Islet precursor cell (in vitro differentiated cells): ENCODE results near the gene PADI6.
A peak's percentile ranks its signal among the peaks of the same experiment; 100 is the strongest.

Experiments used
- DNase-seq: peaks from one replicate; pipeline ENCODE4 v3.0.0-alpha.2; 2018

PADI6 gene

DNA sequence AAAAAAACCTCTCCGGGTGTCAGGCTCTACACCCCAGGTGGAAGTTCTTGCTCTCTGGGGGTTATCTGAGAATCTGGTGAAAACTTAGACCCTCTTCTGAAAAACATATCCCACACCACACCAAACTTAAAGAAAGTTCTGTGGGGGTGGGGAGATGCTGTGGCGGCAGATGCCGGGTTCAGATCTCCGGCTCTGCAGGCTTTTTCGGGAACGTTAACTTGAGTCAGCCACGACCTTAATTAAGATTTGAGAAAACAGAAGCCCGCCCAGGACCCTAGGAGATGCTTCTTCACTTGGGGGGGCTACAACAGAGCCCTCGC is 65.2 kb downstream of the PADI6 start:
- DNase-seq = no peak

DNA sequence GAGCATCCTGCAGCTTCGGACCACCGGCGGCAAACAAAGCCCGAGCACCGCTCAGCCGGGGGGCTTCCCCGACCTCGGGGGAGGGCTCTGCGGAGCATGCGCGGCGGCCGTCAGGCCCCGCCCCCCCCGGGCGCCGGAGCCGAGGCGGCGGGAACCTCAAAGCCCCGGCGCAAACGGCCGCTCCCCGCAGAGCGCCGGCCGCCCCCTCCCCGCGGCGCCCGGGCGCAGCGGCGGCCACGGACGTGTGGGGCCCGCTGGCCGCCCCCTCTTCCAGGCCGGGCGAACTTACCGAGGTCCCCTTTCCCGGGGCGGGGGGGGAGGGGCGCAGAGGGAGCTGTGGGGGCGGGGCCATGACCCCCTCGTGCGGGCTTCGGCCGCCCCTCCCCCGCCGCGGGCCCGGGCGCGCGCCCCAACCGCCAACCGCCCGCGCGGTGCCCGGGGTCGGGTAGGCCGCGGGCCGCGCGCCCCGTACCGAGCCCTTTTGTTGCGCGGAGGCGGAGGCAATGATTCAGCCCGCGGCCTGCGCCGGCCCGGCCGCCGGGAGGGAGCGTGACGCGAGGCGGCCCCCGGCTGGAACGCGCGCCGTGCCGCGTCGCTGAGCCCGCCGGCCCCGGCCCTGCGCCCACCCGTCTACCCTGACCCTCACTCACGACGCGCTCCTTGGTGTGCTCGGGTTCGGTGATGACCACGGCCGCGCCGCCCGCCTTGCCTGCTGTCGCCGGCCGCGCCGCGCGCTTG is 65.8 kb downstream of the PADI6 start:
- DNase-seq = no peak

GRCh38 chr1:17438318-17439249 is 66.6 kb downstream of the PADI6 start:
- DNase-seq = peak; percentile 83

GRCh38 chr1:17439250-17440073 is 67.5 kb downstream of the PADI6 start, which contains the start of gene RCC2:
RCC2 (minus strand) TSS chr1:17439677; CDS start chr1:17438514, 1,163 bp downstream.
- peak; percentile 75 for DNase-seq

DNA sequence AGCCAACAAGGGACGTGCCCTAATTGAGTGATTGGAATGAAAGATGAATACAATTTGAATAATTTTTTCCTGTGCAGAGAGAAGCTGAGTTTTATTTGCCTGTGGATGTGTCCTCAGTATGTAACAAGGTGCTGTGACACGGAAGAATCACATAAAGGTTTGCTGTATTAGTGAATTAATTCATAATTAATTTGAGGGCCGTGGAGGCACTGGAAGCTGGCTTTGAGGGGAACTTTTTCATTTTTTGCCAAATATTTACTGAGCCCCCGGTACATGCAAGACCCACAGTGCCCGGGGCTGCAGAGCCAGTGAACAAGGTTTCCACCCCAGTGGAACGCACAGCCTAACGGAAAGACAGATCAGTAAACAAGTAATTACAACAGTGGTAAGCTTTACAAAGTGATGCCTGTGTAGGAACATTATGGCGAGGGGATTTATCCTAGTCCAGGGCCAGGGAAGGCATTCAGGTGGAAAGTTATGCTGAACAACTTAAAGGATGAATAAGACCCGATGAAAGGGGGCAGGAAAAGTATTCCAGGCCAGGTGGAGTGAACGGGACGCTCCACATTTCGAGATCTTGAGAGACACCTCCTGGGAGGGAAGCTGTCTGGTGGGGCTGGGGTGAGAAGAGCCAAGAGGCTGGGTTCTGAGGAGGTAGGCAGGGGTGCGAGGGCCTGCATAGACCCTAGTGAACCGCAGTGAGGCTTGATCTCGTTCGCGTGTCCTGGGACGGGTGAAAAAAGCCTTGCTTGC is 68.3 kb downstream of the PADI6 start:
- DNase-seq = no peak

DNA sequence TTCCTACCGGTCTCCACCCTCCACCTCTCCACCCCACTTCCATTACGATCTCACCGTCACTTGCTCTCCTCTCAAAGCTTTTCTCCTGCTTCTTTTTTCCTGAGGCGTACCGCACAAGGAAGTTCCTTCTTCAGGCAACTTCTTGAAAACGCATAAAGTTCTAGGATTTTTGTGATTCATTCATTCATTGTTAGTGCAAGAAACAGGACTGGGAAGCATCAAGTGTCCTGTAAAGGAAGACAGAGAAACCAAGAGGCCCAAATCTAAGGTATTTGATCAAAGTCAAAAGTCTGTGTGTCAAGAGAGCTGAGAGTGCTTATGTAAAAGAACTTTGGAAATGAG is 68.8 kb downstream of the PADI6 start:
- DNase-seq = no peak

DNA sequence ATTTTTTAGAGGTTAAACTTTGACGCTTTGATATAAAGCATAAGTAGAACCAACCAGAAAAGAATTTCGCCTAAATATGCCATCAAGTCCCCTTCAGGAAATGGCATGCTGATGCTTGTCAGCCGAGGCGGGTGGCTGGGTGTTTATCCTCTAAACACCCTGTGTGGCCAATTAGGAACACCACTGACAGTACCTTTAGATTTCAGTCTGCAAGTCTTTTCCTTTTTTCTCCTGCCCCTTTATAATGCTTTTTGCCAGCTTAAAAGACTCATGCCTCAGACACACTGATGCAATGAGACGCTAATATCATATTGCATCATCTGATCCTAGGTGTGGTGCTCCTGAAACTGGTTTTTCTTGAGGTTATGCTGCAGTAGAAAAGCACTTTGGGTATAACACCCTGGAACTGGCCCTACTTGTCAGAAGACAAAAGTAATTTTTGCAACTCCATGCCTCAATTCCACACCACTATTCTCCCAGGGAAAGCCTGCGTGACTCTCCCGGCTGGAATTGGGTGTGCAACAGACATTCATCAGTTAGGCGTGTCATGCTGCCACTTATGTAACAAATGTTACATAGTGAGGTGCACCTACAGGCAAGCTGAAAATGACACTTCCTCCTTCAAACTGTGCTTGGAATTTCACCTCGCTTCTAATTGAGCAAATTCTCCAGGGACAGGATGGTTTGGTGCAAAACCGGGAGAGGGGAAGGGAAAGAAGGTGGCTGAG is 69.4 kb downstream of the PADI6 start:
- no peak for DNase-seq

GRCh38 chr1:17441993-17442357 is 70.0 kb downstream of the PADI6 start:
- DNase-seq = no peak

- no peak for DNase-seq
Measured at GRCh38 chr1:17442841-17443240, 70.8 kb downstream of the PADI6 start.

DNA sequence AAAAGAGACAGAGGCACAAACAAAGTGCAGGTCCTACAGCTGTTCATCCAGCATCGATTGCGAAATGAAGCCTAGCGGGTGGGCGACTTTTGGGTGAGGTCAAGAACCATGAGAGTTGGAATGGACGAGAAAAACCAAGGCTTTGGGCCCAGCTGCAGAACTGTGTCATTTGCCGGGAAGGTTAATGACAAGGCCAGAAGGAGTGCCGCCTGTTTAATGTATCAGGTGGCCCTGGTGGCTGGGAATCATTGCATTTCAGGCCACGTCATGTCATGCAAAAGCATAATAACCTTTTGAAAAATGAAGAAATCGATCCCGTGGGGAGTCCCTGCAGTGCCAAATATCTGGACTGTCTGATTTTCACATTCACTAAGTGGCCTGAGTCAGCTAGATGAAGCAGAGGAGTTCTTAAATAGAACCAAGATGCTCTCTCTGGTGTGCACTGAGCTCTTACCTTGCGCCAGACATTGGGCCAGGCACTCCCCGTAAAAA is 75.6 kb downstream of the PADI6 start:
- DNase-seq = no peak
